BLaER1 treated with 17β-estradiol and CSF1 and Interleukin-3, amounts not matched to agents 10 nM and 100 nM (cell line): ENCODE data around the gene INAFM2.

ENCODE experiments used
- H3K27ac ChIP-seq, 11 experiments: shearing (Covaris generic); formaldehyde crosslinking; 2 replicates each; pipeline ENCODE4 v1.8.1; 2022
- H3K27me3 ChIP-seq, 11 experiments: shearing (Covaris generic); formaldehyde crosslinking; 2 replicates each; pipeline ENCODE4 v1.8.1; 2022
- H3K36me3 ChIP-seq, 11 experiments: shearing (Covaris generic); formaldehyde crosslinking; 2 replicates each; pipeline ENCODE4 v1.8.1; 2022
- H3K4me1 ChIP-seq, 10 experiments: shearing (Covaris generic); formaldehyde crosslinking; 2 replicates each; pipeline ENCODE4 v1.8.1; 2022
- H3K4me2 ChIP-seq, 11 experiments: shearing (Covaris generic); formaldehyde crosslinking; 2 replicates each; pipeline ENCODE4 v1.8.1; 2022
- H3K4me3 ChIP-seq, 10 experiments: shearing (Covaris generic); formaldehyde crosslinking; 2 replicates each; pipeline ENCODE4 v1.8.1; 2022
- H3K9ac ChIP-seq, 11 experiments: shearing (Covaris generic); formaldehyde crosslinking; 2 replicates each; pipeline ENCODE4 v1.8.1; 2022
- H3K9me3 ChIP-seq, 11 experiments: shearing (Covaris generic); formaldehyde crosslinking; replicated peaks in 1 of 11; 2 replicates each; pipeline ENCODE4 v1.8.1; 2022
- H4K20me1 ChIP-seq, 11 experiments: shearing (Covaris generic); formaldehyde crosslinking; 2 replicates each; pipeline ENCODE4 v1.8.1; 2022
- Cebpa-rat ChIP-seq, 11 experiments: shearing (Covaris generic); IDR thresholded peaks; 2 replicates each; pipeline ENCODE4 v1.8.1; 2022

Gene INAFM2

GRCh38 chr15:40354408-40355171, 31.1 kb downstream of the INAFM2 start:
- Histone ChIP-seq H3K9ac (no peak overlapping the region), H3K4me2 (peak overlapping the region in 7 of 11 experiments; percentile 8 to 61 (median 32); a peak in 8 of 22 replicates), H3K27ac (no peak overlapping the region), H3K9me3 (no peaks in the 10 kb centered on the region), H3K36me3 (no peaks in the 10 kb centered on the region), H3K27me3 (no peaks in the 10 kb centered on the region; a peak in 3 of 22 replicates), H3K4me1 (peaks cover 10 to 50% (median 39%) of the 10 kb centered on the region in 10 experiments), H4K20me1 (peaks cover 0 to 19% (median 8%) of the 10 kb centered on the region in 11 experiments; a peak in 11 of 22 replicates), H3K4me3 (no peak overlapping the region)
- no peak for TF ChIP-seq Cebpa-rat (IDR thresholded peaks at IDR 0.05)

GRCh38 chr15:40355976-40356585, 32.6 kb downstream of the INAFM2 start:
- Histone ChIP-seq H3K9me3 (no peaks in the 10 kb centered on the region), H3K27me3 (no peaks in the 10 kb centered on the region; a peak in 3 of 22 replicates), H3K4me3 (no peak overlapping the region), H3K9ac (no peak overlapping the region), H3K27ac (no peak overlapping the region), H3K36me3 (no peaks in the 10 kb centered on the region), H4K20me1 (peaks cover 0 to 30% (median 11%) of the 10 kb centered on the region in 11 experiments; a peak in 13 of 22 replicates), H3K4me2 (0 out of 22 replicates have a peak overlapping the region, but pooled peaks of 1 of the 11 experiments have one; percentile 17), H3K4me1 (peaks cover 10 to 35% (median 25%) of the 10 kb centered on the region in 10 experiments)
- no peak for TF ChIP-seq Cebpa-rat (IDR thresholded peaks at IDR 0.05)

GRCh38 chr15:40357246-40357645, 33.8 kb downstream of the INAFM2 start:
- H3K4me2 ChIP-seq = peak overlapping the region; percentile 81 to 99 (median 97)

GRCh38 chr15:40357723-40358470, 34.4 kb downstream of the INAFM2 start, which contains the start of gene DISP2:
Gene DISP2 (plus strand): TSS chr15:40358219. CDS start chr15:40358322, 103 bp downstream.
- Histone ChIP-seq H3K9ac (peak within 1 kb of the TSS in 9 of 11 experiments; percentile 13 to 58 (median 44); a peak in 11 of 22 replicates), H3K27ac (no peak within 1 kb of the TSS), H4K20me1 (peaks cover 0 to 39% (median 14%) of the 10 kb centered on the region in 11 experiments; a peak in 13 of 22 replicates), H3K4me2 (peak within 1 kb of the TSS; percentile 81 to 99 (median 97)), H3K4me3 (peak within 1 kb of the TSS; percentile 51 to 78 (median 66)), H3K4me1 (peaks cover 10 to 34% (median 25%) of the 10 kb centered on the region in 10 experiments), H3K36me3 (no peaks in the 10 kb centered on the region), H3K9me3 (no peaks in the 10 kb centered on the region), H3K27me3 (no peaks in the 10 kb centered on the region; a peak in 3 of 22 replicates)
- no peak for TF ChIP-seq Cebpa-rat (IDR thresholded peaks at IDR 0.05)

More at GRCh38 chr15:40357246-40357645, 33.8 kb downstream of the INAFM2 start:
- H3K4me3 ChIP-seq = peak overlapping the region in 9 of 10 experiments; percentile 51 to 78 (median 65); a peak in 10 of 20 replicates
- H3K27me3 ChIP-seq = no peaks in the 10 kb centered on the region; a peak in 3 of 22 replicates
- no peaks in the 10 kb centered on the region for H3K9me3 ChIP-seq
- TF ChIP-seq Cebpa-rat (IDR thresholded peaks at IDR 0.05) = no peak
- no peak overlapping the region for H3K9ac ChIP-seq
- peaks cover 0 to 38% (median 14%) of the 10 kb centered on the region in 11 experiments; a peak in 13 of 22 replicates for H4K20me1 ChIP-seq
- H3K27ac ChIP-seq = no peak overlapping the region
- peaks cover 10 to 34% (median 25%) of the 10 kb centered on the region in 10 experiments for H3K4me1 ChIP-seq
- no peaks in the 10 kb centered on the region for H3K36me3 ChIP-seq

- Histone ChIP-seq H3K4me2 (peak overlapping the region; percentile 81 to 99 (median 97)), H3K4me3 (peak overlapping the region; percentile 51 to 78 (median 66)), H4K20me1 (peaks cover 0 to 39% (median 14%) of the 10 kb centered on the region in 11 experiments; a peak in 13 of 22 replicates), H3K27me3 (no peaks in the 10 kb centered on the region; a peak in 3 of 22 replicates), H3K4me1 (peaks cover 10 to 34% (median 25%) of the 10 kb centered on the region in 10 experiments), H3K9ac (peak overlapping the region in 8 of 11 experiments; percentile 13 to 55 (median 44); a peak in 10 of 22 replicates), H3K36me3 (no peaks in the 10 kb centered on the region), H3K27ac (no peak overlapping the region), H3K9me3 (no peaks in the 10 kb centered on the region)
- no peak; a peak in 1 of 22 replicates for TF ChIP-seq Cebpa-rat (IDR thresholded peaks at IDR 0.05)
Observed at GRCh38 chr15:40358471-40359353, 35.2 kb downstream of the INAFM2 start.

- Histone ChIP-seq H3K4me1 (peaks cover 10 to 21% (median 18%) of the 10 kb centered on the region in 10 experiments), H3K4me3 (no peak overlapping the region), H3K9ac (no peak overlapping the region), H3K9me3 (no peaks in the 10 kb centered on the region), H4K20me1 (peaks cover 0 to 39% (median 14%) of the 10 kb centered on the region in 11 experiments; a peak in 13 of 22 replicates), H3K4me2 (no peak overlapping the region), H3K27me3 (no peaks in the 10 kb centered on the region; a peak in 3 of 22 replicates), H3K27ac (no peak overlapping the region), H3K36me3 (no peaks in the 10 kb centered on the region; a peak in 1 of 22 replicates)
- no peak for TF ChIP-seq Cebpa-rat (IDR thresholded peaks at IDR 0.05)
Observed at GRCh38 chr15:40360015-40360414, 36.5 kb downstream of the INAFM2 start.

- Histone ChIP-seq H3K4me2 (no peak overlapping the region; a peak in 1 of 22 replicates), H3K36me3 (no peaks in the 10 kb centered on the region; a peak in 1 of 22 replicates), H4K20me1 (peaks cover 0 to 37% (median 14%) of the 10 kb centered on the region in 11 experiments; a peak in 13 of 22 replicates), H3K27ac (no peak overlapping the region), H3K27me3 (no peaks in the 10 kb centered on the region; a peak in 3 of 22 replicates), H3K4me1 (peaks cover 11 to 26% (median 21%) of the 10 kb centered on the region in 10 experiments), H3K9me3 (no peaks in the 10 kb centered on the region), H3K9ac (no peak overlapping the region), H3K4me3 (no peak overlapping the region)
- TF ChIP-seq Cebpa-rat (IDR thresholded peaks at IDR 0.05) = no peak
Observed at GRCh38 chr15:40361640-40362039, 38.1 kb downstream of the INAFM2 start.
